Frontal cortex (tissue), 4 donors: ENCODE data around the gene ZBTB20. TPM values are rescaled to one million over a fixed set of nuclear protein-coding genes. Genes with fewer than 3 reads are reported as not detected.

Source experiments
- DNase-seq, 2 donors: peaks; one replicate each; pipeline ENCODE4 v3.0.0; 2012; ENCODE audit warnings: low spot score in 2 of 2
- FAIRE-seq: peaks from 2 replicates; lab custom pipeline; 2012; peaks lifted over from hg19 to GRCh38; lab: Jason Lieb, UNC
- total RNA-seq: library from RNA; depleted of rRNA; stranded (reverse); fragments of >200 nt; gene quantifications from one replicate; pipeline ENCODE4 v1.2.3, GENCODE V29; 2014
- donor health status: control.
- donor health status: control.
- donor health status: control.

The ZBTB20 gene
- total RNA-seq, 1 donor from 2014 or later: 39.9 TPM

DNA sequence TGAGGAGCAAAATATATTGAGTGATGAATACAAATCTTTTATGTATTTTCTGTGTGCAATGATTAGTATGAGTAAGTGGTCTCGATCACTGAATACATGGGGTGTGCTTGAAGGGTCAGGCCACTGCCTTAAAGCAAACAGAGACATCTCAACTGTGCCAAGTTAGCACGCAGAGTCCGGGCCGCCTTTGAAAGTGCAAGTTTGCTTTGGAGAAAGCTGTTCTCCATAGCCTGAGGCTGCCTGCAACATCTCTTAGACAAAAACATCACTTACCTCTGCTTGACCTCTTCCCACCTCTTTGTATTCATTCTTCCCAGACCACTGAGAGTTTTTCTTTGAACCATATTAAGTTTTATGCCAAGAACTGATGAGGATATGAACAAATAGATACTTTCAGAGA is 267.0 kb downstream of the ZBTB20 start:
- no peak for DNase-seq
- no peak for FAIRE-seq

DNA sequence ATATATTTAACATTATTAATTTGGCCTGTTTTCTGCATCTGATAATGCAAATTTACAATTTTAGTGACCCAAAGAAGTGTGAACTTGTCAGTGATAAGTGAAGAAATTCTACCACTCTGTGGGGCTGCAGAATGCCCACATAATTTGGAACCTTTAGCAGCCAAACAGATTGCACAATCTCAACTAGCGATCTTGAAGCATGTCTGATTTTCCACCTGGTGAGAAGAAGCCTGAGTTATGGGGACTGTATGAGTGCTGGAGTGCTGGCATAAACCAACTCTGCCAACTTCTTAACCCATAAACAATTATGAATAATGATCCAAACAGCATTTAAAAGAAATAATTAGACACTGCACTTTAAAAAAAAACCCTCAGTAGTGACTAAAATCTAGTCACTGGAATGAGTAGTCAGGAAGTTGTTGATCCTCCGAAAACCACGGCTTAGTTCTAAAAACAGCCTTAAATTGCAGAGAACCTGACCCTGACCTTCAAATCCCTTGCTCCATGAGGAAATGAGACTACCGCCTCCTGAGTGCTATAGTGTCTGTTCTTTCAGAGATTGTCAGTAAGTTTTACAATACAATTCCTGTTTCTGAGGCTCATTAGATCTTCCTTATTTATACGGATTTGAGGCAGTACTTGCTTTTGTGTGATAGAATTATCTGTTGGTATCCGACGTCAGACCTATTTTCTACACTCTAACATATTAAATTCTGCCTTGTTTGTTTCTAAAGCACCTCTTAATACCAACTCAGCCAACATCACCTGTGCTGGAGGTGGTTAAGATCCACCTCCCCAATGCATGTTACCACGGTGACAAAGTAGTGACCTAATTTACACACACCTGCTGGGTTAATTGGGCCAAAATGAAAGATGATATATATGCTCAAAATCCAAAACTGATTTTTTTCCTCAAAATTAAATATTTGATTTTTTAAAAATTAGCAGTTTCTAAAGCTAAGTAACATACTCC is 267.7 kb downstream of the ZBTB20 start:
- FAIRE-seq (no peak), DNase-seq (no peak)

DNA sequence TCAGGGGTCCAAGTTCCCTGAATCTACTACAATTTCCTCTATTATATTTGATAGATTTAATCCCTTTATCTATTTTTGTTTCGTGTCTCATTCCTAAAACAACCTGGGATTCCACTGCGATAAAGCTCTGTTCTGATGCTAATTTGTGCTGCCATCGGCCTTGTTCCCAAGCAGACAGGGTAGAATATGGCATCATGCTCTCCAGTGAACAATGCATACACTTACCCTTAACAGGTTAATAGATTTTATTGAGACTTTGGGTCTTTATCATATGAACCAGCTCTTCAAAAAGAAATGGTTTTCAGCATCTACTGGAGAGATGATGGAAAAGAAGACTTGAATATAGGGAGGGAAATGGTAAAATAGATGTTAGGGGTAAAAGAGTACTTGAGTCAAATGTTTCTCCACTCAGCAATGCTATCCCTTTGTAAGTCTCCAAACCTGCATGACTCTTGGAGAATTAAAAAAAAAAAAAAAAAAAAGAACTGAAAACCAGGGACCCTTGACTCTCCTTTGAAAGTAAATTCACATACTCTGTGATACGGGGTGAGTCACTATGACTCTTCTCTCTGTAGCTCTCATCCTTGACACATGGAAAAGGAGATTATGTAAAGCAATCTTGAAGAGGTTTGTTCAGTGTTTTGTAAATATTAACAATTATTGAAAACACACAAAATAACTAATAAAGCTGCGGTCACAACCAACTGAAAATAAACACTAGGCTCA is 268.8 kb downstream of the ZBTB20 start:
- no peak for DNase-seq

DNA sequence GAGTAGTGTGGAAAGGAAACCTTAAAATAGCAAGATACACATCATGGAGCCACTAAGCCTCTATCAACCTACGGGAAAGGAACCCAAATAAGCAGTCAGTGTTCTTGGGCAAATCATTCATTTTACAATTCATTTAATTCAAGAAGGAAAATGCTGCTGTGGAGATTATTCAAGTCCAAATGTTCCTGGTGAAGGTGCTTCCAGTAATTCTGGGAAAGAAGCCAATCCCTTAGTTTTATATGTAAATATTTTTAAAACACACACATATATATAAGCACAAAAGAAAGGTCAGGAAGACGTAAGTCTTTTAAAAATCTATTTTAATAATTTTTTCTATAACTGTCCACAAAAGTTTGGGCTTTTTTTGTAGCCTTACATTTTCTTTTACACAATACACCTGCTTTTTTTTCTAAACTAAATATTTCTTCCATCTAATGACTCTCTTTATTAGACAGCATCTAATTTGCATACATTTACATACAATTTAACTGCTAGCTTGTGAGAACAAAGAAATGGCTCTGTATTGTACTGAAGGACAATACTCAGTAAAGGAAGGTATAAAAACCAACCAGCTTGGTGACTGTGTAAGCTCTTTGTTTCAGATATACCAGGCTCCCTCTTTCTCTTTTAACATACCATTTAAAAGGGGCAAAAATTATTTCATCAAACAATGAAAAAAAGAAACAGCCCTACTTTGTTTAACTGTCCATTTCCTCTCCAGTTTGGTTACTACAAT is 269.5 kb downstream of the ZBTB20 start:
- no peak for DNase-seq
- peak; percentile 77 for FAIRE-seq

More for the DNA sequence above, 268.8 kb downstream of the ZBTB20 start:
- FAIRE-seq: no peak

DNA sequence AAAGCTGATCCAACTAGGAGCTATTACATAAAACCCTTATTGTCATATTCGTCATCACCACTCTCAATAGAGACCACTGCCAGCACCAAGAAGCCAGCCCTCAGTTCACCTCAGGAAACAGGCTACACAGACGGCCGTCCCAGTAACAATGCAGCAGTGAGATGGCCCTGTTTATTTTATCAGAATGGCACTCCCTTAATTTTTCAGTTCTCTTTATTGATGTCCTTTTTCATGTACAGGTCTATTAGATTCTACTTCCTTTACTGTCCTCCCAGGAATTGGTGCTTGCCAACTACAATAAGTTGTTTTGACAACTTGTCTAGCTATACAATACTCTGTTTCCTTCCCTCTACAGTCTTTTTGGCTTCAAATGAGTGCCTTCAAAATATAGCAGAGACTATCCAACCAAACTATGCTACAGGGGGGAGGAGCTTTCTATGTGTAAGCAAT is 272.5 kb downstream of the ZBTB20 start:
- DNase-seq (no peak), FAIRE-seq (no peak)

DNA sequence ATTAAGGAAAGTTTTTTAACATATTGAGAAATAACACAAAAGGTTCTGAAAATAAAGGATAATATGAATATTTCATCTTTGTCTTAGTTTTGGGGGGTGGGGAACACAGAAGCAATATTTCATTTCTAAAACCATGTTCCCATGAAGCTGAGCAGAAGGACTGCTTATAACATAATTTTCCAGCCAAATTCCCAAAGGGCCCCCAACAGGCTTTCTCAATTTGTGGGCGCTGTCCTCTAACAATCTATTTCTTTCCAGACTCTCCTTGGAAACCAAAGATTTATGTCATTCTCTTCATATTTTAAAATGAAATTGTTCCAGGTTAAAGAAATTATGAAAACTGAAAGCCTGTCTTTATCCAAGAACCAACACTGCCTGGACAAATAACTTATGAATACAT is 273.5 kb downstream of the ZBTB20 start:
- FAIRE-seq: no peak

DNA sequence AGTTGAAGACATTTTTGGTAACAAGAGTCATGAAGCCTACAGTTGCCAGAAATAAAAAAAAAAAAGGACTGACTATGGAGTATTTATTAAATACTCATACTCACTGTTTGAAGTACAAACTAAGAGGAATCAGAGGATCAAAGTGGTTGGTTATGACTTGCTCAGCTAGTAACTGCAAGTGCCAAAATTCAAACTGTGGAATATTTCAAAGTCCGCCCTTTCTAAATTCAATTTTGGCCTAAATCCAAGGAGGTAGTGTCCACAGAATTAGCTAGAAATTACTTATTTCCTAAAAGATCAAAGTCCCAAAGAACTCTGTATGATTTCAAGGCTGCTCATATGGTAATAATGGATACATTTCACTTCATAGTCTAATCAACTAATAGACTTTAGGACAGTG is 274.5 kb downstream of the ZBTB20 start:
- FAIRE-seq: no peak
- DNase-seq: no peak

More for the DNA sequence above, 273.5 kb downstream of the ZBTB20 start:
- DNase-seq: no peak

DNA sequence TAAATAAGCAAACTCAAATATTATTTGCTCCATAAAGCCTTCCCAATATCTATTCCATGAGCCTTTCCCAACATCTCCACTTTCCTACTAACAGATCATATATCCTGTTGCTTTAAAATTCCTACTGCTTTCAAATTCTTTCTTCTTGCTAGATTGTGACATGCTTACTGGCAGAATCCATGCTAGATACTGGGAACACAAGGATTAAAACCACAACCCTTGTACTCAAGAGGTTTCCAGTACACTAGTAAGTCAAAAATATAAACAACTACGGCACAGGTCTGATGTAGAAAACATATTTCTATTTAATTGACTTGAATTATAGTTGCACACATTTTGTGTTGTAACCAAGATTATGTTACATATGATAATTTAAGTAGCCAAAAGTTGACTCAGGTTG is 275.0 kb downstream of the ZBTB20 start:
- DNase-seq (no peak), FAIRE-seq (no peak)

DNA sequence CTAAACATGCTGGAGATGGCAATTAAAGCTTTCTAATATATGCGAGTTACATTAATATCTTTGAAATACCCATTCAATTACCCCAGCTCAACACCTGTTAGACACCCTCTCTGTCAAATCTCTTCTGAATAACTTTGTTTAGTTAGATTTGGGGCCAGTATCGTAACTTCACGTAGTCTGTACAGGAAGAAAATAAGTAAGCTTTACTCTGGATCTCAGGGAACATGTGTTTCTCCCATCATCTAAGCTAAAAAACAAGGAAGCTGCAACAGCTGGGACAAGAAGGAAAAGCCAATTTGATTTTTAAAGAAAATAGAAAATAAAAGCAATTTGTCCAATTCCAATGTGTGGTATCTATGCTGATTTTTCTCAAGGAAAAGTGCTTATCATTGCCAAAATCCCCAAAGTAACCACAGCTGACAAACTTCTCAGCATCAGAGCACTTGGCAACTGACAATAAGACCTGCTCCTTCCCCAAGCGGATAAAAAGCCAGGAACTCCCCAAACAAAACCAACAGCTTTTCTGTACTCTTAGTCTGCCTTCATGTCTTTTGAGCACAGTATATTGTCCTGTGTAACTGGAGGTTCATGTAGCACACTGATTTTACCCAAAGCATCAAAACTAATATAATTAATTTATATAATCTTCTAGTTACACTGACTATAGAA is 279.1 kb downstream of the ZBTB20 start:
- FAIRE-seq (no peak), DNase-seq (no peak)

DNA sequence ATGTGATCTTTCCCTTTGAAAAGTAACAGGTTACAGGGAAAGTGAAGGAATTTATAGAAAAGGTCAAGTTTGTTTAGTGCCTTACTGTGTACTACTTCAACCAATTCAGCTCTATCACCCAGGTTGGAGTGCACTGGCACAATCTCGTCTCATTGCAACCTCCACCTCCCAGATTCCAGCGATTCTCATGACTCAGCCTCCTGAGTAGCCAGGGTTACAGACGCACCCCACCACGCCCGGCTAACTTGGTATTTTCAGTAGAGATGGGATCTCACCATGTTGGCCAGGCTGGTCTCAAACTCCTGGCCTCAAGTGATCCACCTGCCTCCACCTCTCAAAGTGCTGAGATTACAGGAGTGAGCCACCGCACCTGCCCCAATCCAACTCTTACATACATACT is 279.7 kb downstream of the ZBTB20 start:
- DNase-seq (no peak), FAIRE-seq (no peak)

DNA sequence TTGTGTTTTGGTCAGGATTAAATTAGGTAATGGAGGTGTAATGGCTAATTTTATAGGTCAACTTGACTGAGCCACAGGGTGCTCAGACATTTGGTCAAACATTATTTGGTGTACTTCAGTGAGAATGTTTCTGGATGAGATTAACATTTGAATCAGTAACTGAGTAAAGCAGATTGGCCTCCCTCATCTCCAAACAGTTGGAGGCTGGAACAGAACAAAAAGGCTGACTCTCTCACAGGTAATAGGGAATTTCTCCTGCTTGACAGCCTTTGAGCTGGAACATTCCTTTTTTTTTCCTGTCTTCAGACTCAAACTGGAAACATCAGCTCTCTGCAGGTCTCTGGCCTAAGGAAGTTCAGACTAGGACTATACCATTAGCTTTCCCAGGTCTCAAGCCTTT is 280.7 kb downstream of the ZBTB20 start:
- no peak for FAIRE-seq
- DNase-seq: no peak

DNA sequence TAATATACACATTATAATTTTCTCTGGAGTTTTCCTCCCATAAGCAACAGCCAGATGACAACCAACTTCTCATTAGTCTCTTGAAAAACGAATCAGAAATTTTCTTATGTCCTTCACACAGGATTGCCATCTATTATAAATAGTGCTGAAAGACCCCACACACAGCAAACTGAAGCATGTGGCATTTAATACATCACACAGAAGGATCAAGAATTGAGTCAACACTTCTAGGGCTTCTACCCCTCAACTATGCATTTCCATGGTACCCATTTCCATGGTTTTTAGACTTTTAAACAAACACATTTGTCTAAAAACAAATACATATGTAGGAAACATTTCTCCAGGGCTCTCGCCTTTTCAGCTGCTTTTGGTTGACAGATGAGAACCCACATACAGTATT is 282.1 kb downstream of the ZBTB20 start:
- DNase-seq: no peak
- FAIRE-seq: no peak

DNA sequence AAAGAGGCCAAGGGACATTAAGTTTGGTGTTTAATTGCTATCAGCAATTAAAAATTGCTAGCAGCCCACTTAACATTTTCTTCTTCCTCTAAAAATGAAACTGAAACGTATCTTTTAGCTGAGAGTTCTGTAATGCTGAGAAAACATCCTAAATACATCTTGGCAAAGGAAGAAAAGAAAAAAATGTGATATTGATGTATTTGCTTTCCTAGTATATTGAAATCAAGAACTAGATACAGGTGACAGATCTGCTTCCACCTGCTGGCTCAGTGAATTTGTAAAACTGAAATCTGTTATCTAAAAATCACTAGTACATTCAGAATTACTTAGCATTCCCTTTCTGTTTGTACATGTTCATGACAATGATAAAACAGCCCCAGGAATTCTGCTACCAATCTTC is 283.2 kb downstream of the ZBTB20 start:
- DNase-seq (no peak), FAIRE-seq (no peak)

DNA sequence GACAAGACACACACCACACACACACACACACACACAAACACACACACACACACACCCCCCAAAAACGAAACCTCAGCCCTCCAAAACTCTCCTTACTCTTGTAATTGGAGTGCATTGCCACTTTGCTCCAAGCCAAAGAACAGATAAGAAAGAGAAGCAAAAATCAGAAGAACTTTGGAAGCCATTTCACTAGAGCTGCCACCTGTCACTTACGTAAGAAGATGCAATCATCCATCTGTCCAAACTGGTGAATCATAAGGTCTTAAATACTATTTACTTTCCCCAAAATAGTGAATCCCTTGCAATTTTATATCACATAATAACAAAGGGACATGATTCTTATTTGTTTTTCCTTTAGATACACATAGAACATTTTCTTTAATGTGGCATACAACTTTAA is 285.4 kb downstream of the ZBTB20 start:
- no peak for DNase-seq
- no peak for FAIRE-seq

DNA sequence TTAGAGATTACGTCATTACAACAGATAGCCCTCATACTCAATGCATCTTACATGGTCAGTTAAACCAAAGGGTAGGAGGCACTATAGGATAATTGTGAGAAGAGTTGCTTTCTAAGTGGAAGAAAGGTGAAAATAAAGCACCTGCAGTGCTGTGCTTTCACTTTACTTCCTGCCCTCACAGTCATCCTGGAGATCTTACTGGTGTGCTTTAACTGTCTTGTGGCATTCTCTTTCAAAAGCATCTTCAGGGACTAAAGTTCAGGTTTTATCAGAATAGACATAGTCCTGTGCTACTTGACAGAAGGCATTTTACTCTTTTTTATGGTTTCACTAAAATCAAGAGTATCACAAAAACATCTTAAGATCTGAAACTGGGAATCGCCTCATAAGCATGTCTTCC is 286.6 kb downstream of the ZBTB20 start:
- FAIRE-seq (no peak), DNase-seq (no peak)

DNA sequence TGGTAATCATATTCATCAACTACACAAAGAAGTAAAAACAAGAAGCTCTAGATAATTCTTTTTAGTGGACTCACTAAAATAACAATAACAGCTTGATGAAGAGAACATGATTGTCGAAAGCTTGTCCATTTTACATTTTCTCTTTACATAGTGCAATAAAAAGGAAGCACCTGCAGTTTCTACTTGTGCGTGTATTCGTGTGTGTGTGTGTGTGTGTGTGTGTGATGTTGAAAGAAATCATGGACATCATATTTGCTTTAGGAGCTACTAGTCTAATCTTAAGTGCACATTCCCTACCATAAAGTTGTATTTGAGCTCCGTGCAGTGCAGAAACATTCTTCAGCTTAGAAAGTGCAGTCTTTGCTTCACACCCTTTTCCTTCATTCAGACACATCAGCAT is 288.8 kb downstream of the ZBTB20 start:
- DNase-seq (no peak), FAIRE-seq (no peak)

DNA sequence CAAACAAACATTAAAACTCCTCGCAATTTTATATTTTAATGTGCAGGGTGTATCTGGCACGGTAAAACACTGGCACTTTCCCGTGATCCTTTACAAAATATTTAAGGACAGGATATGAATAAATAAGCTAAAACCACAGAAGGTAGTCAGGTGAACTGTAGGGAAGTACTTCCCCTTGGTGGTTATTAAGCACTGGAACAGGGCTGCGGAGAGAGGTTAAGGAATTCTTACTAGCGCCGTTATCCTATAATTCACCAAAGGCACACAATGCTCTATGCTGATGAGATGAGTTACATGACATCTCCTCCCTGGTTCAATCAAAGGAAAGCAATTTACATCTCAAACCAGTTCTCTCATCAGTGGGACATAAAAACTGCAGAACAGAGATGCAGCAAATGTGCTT is 289.8 kb downstream of the ZBTB20 start:
- no peak for FAIRE-seq
- no peak for DNase-seq

DNA sequence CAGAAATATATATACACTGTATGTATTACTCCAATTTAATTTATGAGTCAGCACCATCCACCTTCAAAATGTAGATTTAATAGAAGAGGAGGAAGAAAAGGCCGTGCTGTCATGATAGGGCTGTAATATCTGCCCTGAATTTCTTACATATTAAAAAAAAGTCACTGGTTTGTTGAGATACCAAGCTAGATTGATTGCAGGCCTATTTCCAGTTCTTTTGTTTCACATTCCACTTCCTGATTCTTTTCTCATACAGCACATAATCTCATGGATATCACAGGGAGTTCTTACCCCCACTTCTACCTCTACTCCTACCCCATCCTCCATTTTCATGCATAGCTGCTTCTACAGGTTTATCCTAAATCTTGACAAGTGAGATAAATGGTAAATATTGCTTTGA is 290.3 kb downstream of the ZBTB20 start:
- FAIRE-seq: no peak

DNA sequence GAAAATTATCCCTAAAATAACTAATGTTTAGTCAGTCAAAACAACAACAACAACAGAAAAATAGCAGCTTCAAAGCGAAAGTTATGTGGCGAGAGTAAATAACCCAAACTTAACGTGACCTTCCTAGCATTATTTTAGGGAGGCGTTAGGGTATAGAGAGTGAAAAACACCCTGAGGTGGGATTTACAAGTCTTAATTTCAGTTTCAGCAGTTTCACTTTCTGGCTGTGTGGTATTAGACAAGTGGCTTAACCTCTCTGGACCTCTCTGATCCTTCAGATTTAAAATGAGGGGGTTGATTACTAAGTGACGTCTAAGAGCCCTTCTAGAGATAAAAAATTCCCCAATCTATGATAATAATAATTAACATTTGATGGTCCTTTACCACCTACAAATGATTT is 291.2 kb downstream of the ZBTB20 start:
- FAIRE-seq (no peak), DNase-seq (no peak)

More for the DNA sequence above, 290.3 kb downstream of the ZBTB20 start:
- no peak for DNase-seq

DNA sequence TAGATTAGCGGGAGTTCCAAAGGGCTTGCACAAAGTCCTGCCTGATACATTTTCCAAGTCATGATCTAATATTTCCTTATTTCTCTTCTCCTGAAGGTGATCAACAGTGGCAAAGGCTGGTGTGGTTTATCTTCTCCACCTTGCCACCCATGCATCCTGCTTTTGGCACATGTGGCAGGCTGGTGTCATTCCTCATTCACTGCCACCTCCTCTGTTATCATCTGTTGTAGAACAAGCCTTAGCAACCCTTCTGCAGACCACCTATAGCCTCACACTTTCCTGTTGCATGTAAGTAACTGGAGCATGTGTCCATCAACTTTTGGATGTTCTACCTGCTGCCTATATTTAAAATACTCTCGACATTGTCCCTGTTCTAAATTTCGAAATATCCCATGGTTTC is 294.1 kb downstream of the ZBTB20 start:
- no peak for FAIRE-seq
- no peak for DNase-seq
